AG04449 (cell line): ENCODE results near the gene PPFIBP1.

ENCODE experiments used
- CTCF ChIA-PET: fragments of 350-600 bp; formaldehyde crosslinking; extraction: SDS; loops from one replicate; lab custom pipeline; 2021; ENCODE audit warnings: antibody characterized with exemption; lab: Yijun Ruan, JAX
- POLR2A ChIA-PET: fragments of 400-600, 350-600 bp; formaldehyde crosslinking; extraction: SDS; loops from one replicate; lab custom pipeline; 2020; ENCODE audit warnings: antibody characterized with exemption, inconsistent platforms; lab: Yijun Ruan, JAX
- DNase-seq: peaks from one replicate; pipeline ENCODE4 v3.0.0-alpha.2; 2010; ENCODE audit warnings: low read depth, low spot score
- H3K4me3 ChIP-seq: 2 replicates; pipeline ENCODE4 v1.5.1; 2011; ENCODE audit warnings: low read depth, mild to moderate bottlenecking, control low read depth, low read length
- CTCF ChIP-seq: IDR thresholded peaks from one replicate; pipeline ENCODE4 v1.5.1; 2011; ENCODE audit warnings: mild to moderate bottlenecking, moderate library complexity, low read length, control low read depth, inconsistent platforms; ENCODE audit not compliant: insufficient read depth; ENCODE audit errors: missing control alignments

PPFIBP1 gene

GRCh38 chr12:27615331-27615891 lies 91.4 kb downstream of the PPFIBP1 start:
- DNase-seq, result no peak
- TF ChIP-seq CTCF, result no peak
- ChIA-PET CTCF (no interaction called here), POLR2A (no interaction called here)
- H3K4me3 ChIP-seq, result no peak overlapping the region

- no peak overlapping the region for H3K4me3 ChIP-seq
- TF ChIP-seq CTCF, result no peak
- POLR2A ChIA-PET, result interaction anchor here (0.6 kb wide), 1 partner anchor 96 kb away, joined by 3 read pairs; no protein-coding TSS in a partner anchor
- no peak for DNase-seq
- CTCF ChIA-PET, result no interaction called here
These were observed 92.5 kb downstream of the PPFIBP1 start for GRCh38 chr12:27616356-27617142.

GRCh38 chr12:27618836-27619235 lies 94.8 kb downstream of the PPFIBP1 start:
- CTCF ChIA-PET, result no interaction called here
- POLR2A ChIA-PET, result no interaction called here
- H3K4me3 ChIP-seq, result no peak overlapping the region
- TF ChIP-seq CTCF, result no peak
- no peak for DNase-seq

GRCh38 chr12:27619308-27619707 lies 95.3 kb downstream of the PPFIBP1 start:
- POLR2A ChIA-PET, result no interaction called here
- H3K4me3 ChIP-seq, result no peak overlapping the region
- CTCF ChIA-PET, result no interaction called here
- TF ChIP-seq CTCF, result no peak
- no peak for DNase-seq

- no peak for DNase-seq
- CTCF ChIA-PET, result interaction anchor here (0.9 kb wide), 1 partner anchor 10 kb away, joined by 3 read pairs; no protein-coding TSS in a partner anchor
- no peak overlapping the region for H3K4me3 ChIP-seq
- TF ChIP-seq CTCF, result no peak
- POLR2A ChIA-PET, result no interaction called here
These were observed 96.1 kb downstream of the PPFIBP1 start for GRCh38 chr12:27620121-27620520.

- POLR2A ChIA-PET, result no interaction called here
These were observed 98.6 kb downstream of the PPFIBP1 start for GRCh38 chr12:27622436-27623195.

More at GRCh38 chr12:27622436-27623195, 98.6 kb downstream of the PPFIBP1 start:
- DNase-seq, result no peak
- no peak overlapping the region for H3K4me3 ChIP-seq
- no peak for TF ChIP-seq CTCF
- CTCF ChIA-PET, result interaction anchor here (0.6 kb wide), 1 partner anchor 820 kb away, joined by 3 read pairs; no protein-coding TSS in a partner anchor
